Raji (cell line): ENCODE results near the gene EVA1C.

Experiments used
- POLR2A ChIP-seq: IDR thresholded peaks from 2 replicates; pipeline ENCODE4 v1.6.1; 2011; ENCODE audit warnings: low read depth, low read length, control low read depth; ENCODE audit not compliant: insufficient read depth

EVA1C gene

GRCh38 chr21:32499249-32500055, 86.9 kb downstream of the EVA1C start:
- TF ChIP-seq POLR2A = no peak

DNA sequence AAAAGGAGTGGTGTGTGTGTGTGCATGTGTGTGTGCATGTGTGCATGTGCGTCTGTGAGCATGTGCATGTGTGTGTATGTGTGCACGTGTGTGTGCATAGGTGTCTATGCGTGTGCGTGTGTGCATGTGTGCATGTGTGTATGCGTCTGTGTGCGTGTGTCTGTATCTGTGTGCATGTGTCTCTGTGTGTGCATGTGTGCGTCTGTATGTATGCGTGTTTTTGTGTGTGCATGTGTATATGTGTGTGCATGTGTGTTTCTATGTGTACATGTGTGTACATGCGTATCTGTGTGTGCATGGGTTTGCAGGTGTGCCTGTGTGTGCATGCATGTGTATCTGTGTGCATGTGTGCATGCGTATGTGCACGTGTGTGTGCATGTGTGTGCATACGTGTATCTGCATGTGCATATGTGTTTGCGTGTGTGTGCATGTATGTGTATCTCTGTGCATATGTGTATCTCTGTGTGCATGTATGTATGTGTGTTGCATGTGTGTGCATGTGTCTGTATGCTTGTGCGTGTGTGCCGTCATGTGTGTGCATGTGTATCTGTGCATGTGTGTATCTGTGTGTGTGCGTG, 94.9 kb downstream of the EVA1C start:
- no peak for TF ChIP-seq POLR2A

DNA sequence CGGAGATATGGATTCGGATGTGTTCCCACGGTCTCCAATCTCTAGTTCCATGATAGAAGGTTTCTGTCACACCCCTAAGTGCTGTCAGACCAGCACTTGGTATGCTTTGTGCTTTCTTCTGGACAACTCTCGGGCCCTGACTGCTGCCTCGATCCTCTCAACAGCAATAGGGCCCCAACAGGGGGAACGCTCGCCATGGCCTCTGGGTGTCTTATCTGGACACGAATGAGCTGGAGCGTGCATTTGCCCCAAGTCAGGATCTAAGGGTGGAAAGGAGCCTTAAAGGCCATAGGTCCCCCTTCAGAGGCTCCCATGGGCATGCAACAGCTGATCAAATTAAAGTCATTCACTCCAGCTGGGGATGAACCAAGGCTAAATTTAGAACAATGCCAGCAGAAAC, 96.1 kb downstream of the EVA1C start:
- TF ChIP-seq POLR2A = no peak

DNA sequence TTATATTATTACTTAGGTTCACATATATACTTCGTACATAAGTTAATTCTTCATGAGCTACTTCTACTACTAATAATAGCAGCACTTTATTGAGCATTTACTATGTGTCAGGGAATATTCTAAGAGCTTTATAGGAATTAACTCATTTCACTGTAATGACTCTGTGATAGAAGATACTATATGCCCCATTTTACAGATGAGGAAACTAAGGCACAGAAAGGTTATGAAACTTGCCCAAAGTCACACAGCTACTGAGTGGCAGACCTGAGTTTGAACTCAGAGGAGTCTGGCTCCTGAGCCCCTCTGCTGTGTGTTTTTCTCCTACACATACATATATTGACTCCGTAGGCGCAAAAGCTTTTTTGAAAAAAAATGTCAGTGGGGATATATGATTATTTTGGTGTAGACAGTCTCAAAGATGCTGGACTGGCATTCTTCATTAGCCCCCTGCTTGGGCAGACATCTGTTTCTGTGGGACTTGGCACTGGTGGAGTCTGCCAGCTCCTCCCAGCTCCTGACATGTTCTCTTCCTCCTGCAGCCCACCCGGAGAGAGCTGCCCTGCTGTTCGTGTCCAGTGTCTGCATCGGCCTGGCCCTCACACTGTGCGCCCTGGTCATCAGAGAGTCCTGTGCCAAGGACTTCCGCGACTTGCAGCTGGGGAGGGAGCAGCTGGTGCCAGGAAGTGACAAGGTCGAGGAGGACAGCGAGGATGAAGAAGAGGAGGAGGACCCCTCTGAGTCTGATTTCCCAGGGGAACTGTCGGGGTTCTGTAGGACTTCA, 102.0 kb downstream of the EVA1C start:
- TF ChIP-seq POLR2A = no peak

DNA sequence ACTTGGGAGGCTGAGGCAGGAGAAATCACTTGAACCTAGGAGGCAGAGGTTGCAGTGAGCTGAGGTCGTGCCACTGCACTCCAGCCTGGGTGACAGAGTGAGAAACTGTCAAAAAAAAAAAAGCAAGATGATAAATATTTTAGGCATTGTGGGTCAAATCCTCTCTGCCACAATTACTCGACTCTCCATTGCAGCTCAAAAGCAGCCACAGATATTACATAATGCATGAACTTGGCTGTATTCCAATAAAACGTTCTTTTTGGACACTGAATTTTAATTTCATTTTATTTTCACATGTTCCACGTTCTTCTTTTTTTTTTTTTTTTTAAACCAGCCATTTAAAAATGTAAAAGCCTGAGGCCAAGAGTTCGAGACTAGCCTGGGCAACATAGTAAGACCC, 103.4 kb downstream of the EVA1C start:
- no peak for TF ChIP-seq POLR2A

DNA sequence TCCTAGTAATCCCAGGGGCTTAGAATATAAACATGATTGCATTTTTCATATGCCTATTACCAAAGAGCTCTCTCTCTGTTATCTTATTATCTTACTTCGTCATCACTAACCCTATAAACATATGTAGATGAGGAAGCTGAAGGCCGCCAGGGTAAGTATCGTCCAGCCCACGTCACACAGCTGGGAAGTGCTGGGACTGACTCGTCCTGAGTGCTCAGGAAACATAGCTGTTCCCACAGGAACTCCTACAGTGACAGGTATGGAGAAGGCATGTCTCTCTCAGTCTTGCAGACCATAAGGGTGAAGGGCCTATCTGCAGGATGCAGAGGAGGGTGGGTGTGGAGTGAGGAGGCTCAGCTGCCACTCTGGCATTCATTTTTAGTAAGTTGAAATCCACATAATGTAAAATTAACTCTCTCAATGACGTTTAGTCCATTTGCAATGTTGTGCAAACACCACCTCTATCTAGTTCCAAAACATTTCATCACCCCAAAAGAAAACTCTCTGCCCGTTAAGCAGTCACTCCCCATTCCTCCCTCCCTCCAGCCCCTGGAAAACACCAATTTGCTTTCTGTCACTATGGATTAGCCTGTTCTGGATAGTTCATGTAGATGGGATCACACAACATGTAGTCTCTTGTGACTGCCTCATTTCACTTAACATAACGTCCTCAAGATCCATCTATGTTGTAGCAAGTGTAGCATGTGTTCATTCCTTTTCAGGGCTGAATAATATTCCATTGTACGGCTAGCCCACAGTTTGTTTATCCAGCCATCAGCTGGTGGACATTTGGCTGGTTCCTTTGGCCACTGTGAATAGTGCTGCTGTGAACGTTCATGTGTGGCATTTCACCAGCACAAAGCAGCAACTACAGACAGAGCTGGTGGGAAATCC, 104.5 kb downstream of the EVA1C start:
- no peak for TF ChIP-seq POLR2A

- no peak for TF ChIP-seq POLR2A
Measured at GRCh38 chr21:32519945-32520874, 107.7 kb downstream of the EVA1C start.

GRCh38 chr21:32520875-32521735, 108.6 kb downstream of the EVA1C start:
- TF ChIP-seq POLR2A = no peak

DNA sequence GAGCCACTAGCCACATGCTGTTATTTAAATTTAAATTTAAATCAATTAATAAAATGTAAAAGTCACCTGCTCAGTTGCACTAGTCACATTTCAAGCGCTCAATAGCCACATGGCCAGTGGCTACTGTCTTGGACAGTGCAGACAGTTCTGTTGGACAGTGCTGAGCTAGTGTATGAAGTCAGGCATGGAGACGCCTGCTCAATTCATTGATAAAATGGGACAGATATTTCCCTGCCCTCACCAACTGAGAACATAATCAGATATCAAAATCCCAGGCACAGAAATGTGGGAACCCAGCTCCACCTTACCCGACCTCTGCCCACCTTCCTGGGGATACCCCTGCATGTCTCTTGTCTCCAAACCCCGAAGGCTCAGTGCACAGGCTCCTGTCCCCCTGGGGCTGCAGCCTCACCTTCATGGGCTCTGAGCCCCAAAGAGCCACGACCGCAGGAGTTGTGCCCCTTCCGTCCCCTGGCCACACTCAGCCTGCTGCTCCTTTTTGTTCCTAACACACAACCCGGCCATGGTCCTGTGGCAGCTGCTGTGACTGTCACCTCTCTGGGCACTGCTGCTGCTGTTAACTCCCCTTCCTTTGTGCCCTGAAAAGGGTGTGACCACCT, 109.3 kb downstream of the EVA1C start:
- TF ChIP-seq POLR2A = no peak

DNA sequence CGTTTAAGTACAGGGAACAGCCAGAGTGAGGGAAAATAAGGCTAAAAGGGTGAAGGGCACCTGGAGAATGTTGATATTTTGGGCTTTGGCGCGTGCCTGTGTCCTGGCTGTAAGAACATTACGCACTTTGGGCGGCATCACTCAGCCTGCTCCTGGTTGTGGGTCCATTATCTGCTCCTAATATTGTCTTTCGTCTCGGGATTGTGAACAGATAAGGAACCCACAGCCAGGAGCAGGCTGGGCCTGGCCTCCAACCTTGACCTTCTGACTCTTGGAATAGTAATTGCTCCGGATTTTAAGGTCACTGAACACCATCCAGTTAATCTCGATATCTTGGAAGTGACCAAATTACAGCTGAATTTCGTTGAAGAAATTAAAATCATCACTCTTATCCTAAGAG, 111.0 kb downstream of the EVA1C start:
- TF ChIP-seq POLR2A = no peak

DNA sequence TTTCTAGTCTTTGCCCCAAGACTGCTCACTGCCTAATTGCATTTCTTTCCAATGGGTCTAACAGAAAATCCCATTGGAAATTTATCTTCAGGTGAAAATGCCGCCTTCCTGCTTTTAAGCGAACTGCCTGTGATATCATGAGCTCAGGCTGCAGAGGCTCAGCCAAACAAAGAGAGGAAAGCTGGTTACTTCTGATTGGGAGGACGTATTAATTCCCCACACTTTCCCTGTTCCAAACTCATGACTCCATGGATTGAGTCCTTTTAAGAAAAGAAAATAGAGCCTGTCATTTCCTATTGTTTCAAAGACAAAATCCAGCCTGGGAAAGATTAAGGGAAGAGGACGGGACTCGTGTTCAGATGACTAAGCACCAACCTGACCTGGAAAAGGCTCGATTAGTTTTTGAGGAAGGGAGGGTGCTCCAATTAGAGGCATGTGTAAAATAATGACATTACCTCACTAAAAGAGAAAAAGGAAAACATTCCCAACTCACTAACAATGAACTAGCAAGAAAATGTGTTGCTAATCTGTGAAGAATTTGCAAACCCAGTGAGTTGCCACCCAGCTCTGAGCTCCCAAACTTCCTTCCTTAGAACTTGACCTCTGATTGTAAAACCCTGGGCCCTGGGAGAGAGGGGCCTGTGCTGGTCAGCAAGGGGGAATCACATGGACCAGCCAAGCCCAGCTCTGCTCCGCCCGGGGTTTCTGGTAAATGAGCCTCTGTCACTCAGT, 111.6 kb downstream of the EVA1C start:
- no peak for TF ChIP-seq POLR2A

GRCh38 chr21:32525282-32525681, 112.8 kb downstream of the EVA1C start:
- TF ChIP-seq POLR2A = no peak
